H1 (cell line): ENCODE data around the gene ZNF586. TPM values are rescaled to one million over a fixed set of nuclear protein-coding genes. Genes with fewer than 3 reads are reported as not detected.

ENCODE experiments used
- CTCF ChIA-PET: fragments of 300-600 bp; sonication (Branson Sonifier 250); formaldehyde crosslinking; loops from one replicate; lab custom pipeline; 2021; ENCODE audit not compliant: partially characterized antibody; lab: Charles Lee
- POLR2A ChIA-PET: fragments of 300-600 bp; sonication (Branson Sonifier 250); formaldehyde crosslinking; loops from one replicate; lab custom pipeline; 2021; ENCODE audit warnings: inconsistent platforms; ENCODE audit not compliant: partially characterized antibody; lab: Charles Lee
- DNase-seq, 2 experiments: peaks; one replicate each; pipeline versions ENCODE4 v3.0.0 to v3.0.0-alpha.2; 2010 to 2022; ENCODE audit warnings: low spot score in 2 of 2, low read depth in 1 of 2, mixed read lengths in 1 of 2
- FAIRE-seq: peaks from 2 replicates; lab custom pipeline; 2011; peaks lifted over from hg19 to GRCh38; lab: Jason Lieb, UNC
- H2AFZ ChIP-seq: 2 replicates; pipeline ENCODE4 v1.8.1; 2012; ENCODE audit warnings: low read length, inconsistent platforms
- H2AK5ac ChIP-seq: 2 replicates; pipeline ENCODE4 v1.6.1; 2013; ENCODE audit warnings: low read depth, low read length
- H2BK120ac ChIP-seq: replicated peaks from 2 replicates; pipeline ENCODE3; 2013; ENCODE audit warnings: low read depth, low read length, inconsistent platforms
- H2BK12ac ChIP-seq: 2 replicates; pipeline ENCODE4 v1.6.1; 2013; ENCODE audit warnings: low read depth, low read length
- H2BK15ac ChIP-seq: 2 replicates; pipeline ENCODE4 v1.6.1; 2013; ENCODE audit warnings: low read length
- H2BK20ac ChIP-seq: 2 replicates; pipeline ENCODE4 v1.6.1; 2013; ENCODE audit warnings: low read length
- H2BK5ac ChIP-seq: 2 replicates; pipeline ENCODE4 v1.6.1; 2013; ENCODE audit warnings: low read depth, low read length
- H3K14ac ChIP-seq: 2 replicates; pipeline ENCODE4 v1.6.1; 2013; ENCODE audit warnings: inconsistent platforms; ENCODE audit not compliant: insufficient read length
- H3K18ac ChIP-seq: 2 replicates; pipeline ENCODE4 v1.6.1; 2013; ENCODE audit warnings: low read length; ENCODE audit errors: extremely low read depth
- H3K23ac ChIP-seq: 2 replicates; pipeline ENCODE4 v1.6.1; 2013; ENCODE audit warnings: inconsistent platforms; ENCODE audit not compliant: insufficient read length
- H3K23me2 ChIP-seq: 2 replicates; pipeline ENCODE4 v1.6.1; 2013; ENCODE audit warnings: low read depth, low read length
- H3K27ac ChIP-seq: 2 replicates; pipeline ENCODE4 v1.6.1; 2011; ENCODE audit warnings: low read depth, low read length, inconsistent platforms
- H3K27me3 ChIP-seq, 4 experiments: replicated peaks in 1 of 4; 1 replicate in 1 of 4; 2 replicates in 3 of 4; pipeline versions ENCODE4 v1.6.1 to v1.8.1; 2011 to 2013; ENCODE audit warnings: low read length in 3 of 4, mild to moderate bottlenecking in 3 of 4, inconsistent platforms in 2 of 4, mixed read lengths in 2 of 4, moderate library complexity in 1 of 4; ENCODE audit not compliant: control insufficient read depth in 3 of 4, insufficient read depth in 3 of 4; ENCODE audit errors: extremely low read depth in 1 of 4
- H3K36me3 ChIP-seq, 4 experiments: 2 replicates each; pipeline versions ENCODE4 v1.6.1 to v1.8.1; 2011 to 2013; ENCODE audit warnings: mild to moderate bottlenecking in 4 of 4, low read length in 3 of 4, moderate library complexity in 2 of 4, control low read depth in 1 of 4, inconsistent platforms in 1 of 4; ENCODE audit not compliant: insufficient read depth in 4 of 4, control insufficient read depth in 2 of 4
- H3K4ac ChIP-seq: replicated peaks from 2 replicates; pipeline ENCODE3; 2013; ENCODE audit warnings: low read length, low read depth, mixed read lengths, inconsistent platforms; ENCODE audit not compliant: insufficient read length
- H3K4me1 ChIP-seq, 4 experiments: replicated peaks in 1 of 4; 1 replicate in 1 of 4; 2 replicates in 3 of 4; pipeline versions ENCODE4 v1.6.1 to v1.8.1; 2011 to 2013; ENCODE audit warnings: low read length in 3 of 4, inconsistent platforms in 2 of 4, mixed read lengths in 1 of 4; ENCODE audit not compliant: insufficient read depth in 4 of 4, control insufficient read depth in 3 of 4
- H3K4me2 ChIP-seq, 2 experiments: 2 replicates each; pipeline versions ENCODE4 v1.6.1 to v1.8.1; 2011 to 2013; ENCODE audit warnings: low read depth in 2 of 2, low read length in 2 of 2, control low read depth in 1 of 2, inconsistent platforms in 1 of 2, mild to moderate bottlenecking in 1 of 2; ENCODE audit not compliant: insufficient read depth in 1 of 2
- H3K4me3 ChIP-seq, 4 experiments: fragments of 200-600, 300-600 bp in 1 of 4; sonication (generic), shearing (Covaris generic), sonication (Bioruptor Twin) in 1 of 4; 2 replicates each; pipeline versions ENCODE4 v1.5.1 to v1.8.1; 2011 to 2016; ENCODE audit warnings: low read length in 4 of 4, low read depth in 3 of 4, control low read depth in 2 of 4, inconsistent platforms in 2 of 4, mild to moderate bottlenecking in 2 of 4, mixed read lengths in 1 of 4, moderate library complexity in 1 of 4; ENCODE audit not compliant: insufficient read depth in 2 of 4; ENCODE audit errors: extremely low read depth in 1 of 4
- H3K56ac ChIP-seq: replicated peaks from 2 replicates; pipeline ENCODE3; 2013; ENCODE audit warnings: low read depth, mild to moderate bottlenecking, mixed read lengths, low read length, inconsistent platforms; ENCODE audit not compliant: insufficient read length
- H3K79me1 ChIP-seq: 2 replicates; pipeline ENCODE4 v1.6.1; 2013; ENCODE audit warnings: low read depth, low read length, control low read depth
- H3K79me2 ChIP-seq, 2 experiments: 2 replicates each; pipeline versions ENCODE4 v1.6.1 to v1.8.1; 2012 to 2013; ENCODE audit warnings: low read length in 2 of 2, mild to moderate bottlenecking in 2 of 2, inconsistent platforms in 1 of 2; ENCODE audit not compliant: insufficient read depth in 2 of 2, control insufficient read depth in 1 of 2
- H3K9ac ChIP-seq, 4 experiments: replicated peaks in 1 of 4; 1 replicate in 1 of 4; 2 replicates in 3 of 4; pipeline versions ENCODE4 v1.6.1 to v1.8.1; 2011 to 2013; ENCODE audit warnings: low read depth in 3 of 4, low read length in 3 of 4, control low read depth in 2 of 4, mild to moderate bottlenecking in 2 of 4, moderate library complexity in 2 of 4, inconsistent platforms in 1 of 4; ENCODE audit errors: extremely low read depth in 1 of 4
- H3K9me3 ChIP-seq, 2 experiments: 2 replicates each; pipeline versions ENCODE4 v1.6.1 to v1.8.1; 2012 to 2013; ENCODE audit warnings: mild to moderate bottlenecking in 2 of 2, moderate library complexity in 2 of 2, control low read depth in 1 of 2, inconsistent platforms in 1 of 2, low read depth in 1 of 2, low read length in 1 of 2, mixed read lengths in 1 of 2; ENCODE audit not compliant: insufficient read depth in 2 of 2
- H4K20me1 ChIP-seq, 2 experiments: replicated peaks in 1 of 2; 2 replicates each; pipeline versions ENCODE3 to v1.8.1; 2011 to 2013; ENCODE audit warnings: inconsistent platforms in 2 of 2, low read length in 2 of 2, mild to moderate bottlenecking in 1 of 2; ENCODE audit not compliant: insufficient read depth in 2 of 2, control insufficient read depth in 1 of 2
- H4K5ac ChIP-seq: 2 replicates; pipeline ENCODE4 v1.6.1; 2013; ENCODE audit warnings: low read length, low read depth, mixed read lengths, inconsistent platforms; ENCODE audit not compliant: insufficient read length
- H4K8ac ChIP-seq: 2 replicates; pipeline ENCODE4 v1.8.0; 2013; ENCODE audit warnings: mild to moderate bottlenecking, moderate library complexity, low read length, inconsistent platforms; ENCODE audit not compliant: insufficient read depth; ENCODE audit errors: extremely low read depth
- H4K91ac ChIP-seq: replicated peaks from 2 replicates; pipeline ENCODE3; 2013; ENCODE audit warnings: low read length, mixed read lengths, inconsistent platforms; ENCODE audit not compliant: insufficient read length
- CBX5 ChIP-seq: fragments of 300-800, 300-1000 bp; sonication (generic); IDR thresholded peaks from 2 replicates; pipeline ENCODE4 v1.7.1; 2016; ENCODE audit warnings: antibody characterized with exemption, low read length, low read depth
- RBBP5 ChIP-seq: IDR thresholded peaks from 2 replicates; pipeline ENCODE4 v1.7.1; 2012; ENCODE audit warnings: low read depth, mild to moderate bottlenecking, inconsistent platforms, low read length, moderate library complexity, borderline replicate concordance
- TBP ChIP-seq: IDR thresholded peaks from 2 replicates; pipeline ENCODE4 v1.6.1; 2011; ENCODE audit warnings: low read depth, low read length, improper control_type of control experiment
- WGBS, 2 experiments: shearing (Covaris generic) in 1 of 2; methylation state at CpG; one replicate each; pipeline versions ENCODE4 v1.1.6 to v1.1.7; 2013 to 2015; ENCODE audit warnings: low lambda C conversion rate in 2 of 2, mixed read lengths in 2 of 2, inconsistent platforms in 1 of 2, low coverage in 1 of 2, missing lambda C conversion rate in 1 of 2; ENCODE audit not compliant: insufficient replicate concordance in 2 of 2, insufficient coverage in 1 of 2, insufficient read length in 1 of 2; ENCODE audit errors: extremely low coverage in 1 of 2, missing lambda C conversion rate in 1 of 2; 5-methylcytosine and 5-hydroxymethylcytosine counted together
- polyA plus RNA-seq, 7 experiments: library from polyadenylated mRNA; depleted of rRNA in 3 of 7; stranded (reverse) in 5 of 7; unstranded in 2 of 7; fragments of >200 nt in 5 of 7; fragments of 200-250 nt in 2 of 7; gene quantifications; 1 replicate in 5 of 7; 2 replicates in 1 of 7; 4 replicates in 1 of 7; pipeline versions ENCODE4 v1.2.1 to v1.2.3, GENCODE V29; 2011 to 2013; ENCODE audit warnings: missing spikeins in 2 of 7, mixed read lengths in 2 of 7
- total RNA-seq: library from RNA; stranded (reverse); fragmentation: NEBNext Ultra II Directional; extraction: Animal tissue kit (Norgen Biotek cat#: 25700); gene quantifications from 2 replicates; pipeline ENCODE4 v1.2.1, GENCODE V29; 2021

The ZNF586 gene
- total and polyA plus RNA-seq, 2 of the 8 experiments (the other 6 are each of a cell fraction or from before 2014, with no cell fraction given), result 8.1 to 15.5 TPM

GRCh38 chr19:57773488-57773887 lies 4.0 kb downstream of the ZNF586 start:
- peaks cover 23 to 70% of the 10 kb centered on the region in 2 experiments for H3K79me2 ChIP-seq
- 100% methylated on average over 3 of the region's 3 CpGs; no CpG with 5 or more reads in 1 of the 2 experiments for WGBS, 2 experiments

More at GRCh38 chr19:57773488-57773887, 4.0 kb downstream of the ZNF586 start:
- no peak overlapping the region for H3K56ac ChIP-seq
- H4K5ac ChIP-seq, result no peak overlapping the region
- H4K91ac ChIP-seq, result no peak overlapping the region
- no peaks in the 10 kb centered on the region for H3K9me3 ChIP-seq
- no peak overlapping the region for H2BK12ac ChIP-seq
- H3K23ac ChIP-seq, result no peak overlapping the region
- H3K79me1 ChIP-seq, result peaks cover 22% of the 10 kb centered on the region
- FAIRE-seq (no peak), DNase-seq (no peak)
- CTCF ChIA-PET, result no interaction called here
- no peak overlapping the region for H3K14ac ChIP-seq
- no peak overlapping the region for H3K27ac ChIP-seq
- TF ChIP-seq TBP (no peak), RBBP5 (no peak), CBX5 (no peak)
- no peak overlapping the region for H3K9ac ChIP-seq
- peaks cover 0 to 5% (median 0%) of the 10 kb centered on the region in 4 experiments; a peak in 3 of 7 replicates for H3K4me1 ChIP-seq
- no peak overlapping the region for H2BK120ac ChIP-seq
- H2BK15ac ChIP-seq, result no peak overlapping the region
- H3K18ac ChIP-seq, result no peak overlapping the region
- H2BK20ac ChIP-seq, result no peak overlapping the region
- 0 out of 2 replicates have a peak overlapping the region, but pooled peaks have one; percentile 4 for H4K8ac ChIP-seq
- peaks cover 1 to 16% (median 11%) of the 10 kb centered on the region in 4 experiments; a peak in 5 of 8 replicates for H3K36me3 ChIP-seq
- no peaks in the 10 kb centered on the region for H3K23me2 ChIP-seq
- no peak overlapping the region for H2BK5ac ChIP-seq
- POLR2A ChIA-PET, result interaction anchor here (0.7 to 1.3 kb wide), 2 partner anchors 11 to 46 kb away, joined by 3 read pairs; no protein-coding TSS in a partner anchor
- H3K4me3 ChIP-seq, result no peak overlapping the region
- no peak overlapping the region for H2AK5ac ChIP-seq
- H3K4ac ChIP-seq, result no peak overlapping the region
- peaks cover 6 to 17% of the 10 kb centered on the region in 2 experiments for H4K20me1 ChIP-seq
- H3K27me3 ChIP-seq, result no peaks in the 10 kb centered on the region
- no peak overlapping the region for H3K4me2 ChIP-seq
- H2AFZ ChIP-seq, result no peak overlapping the region
